Activated CD4-positive, alpha-beta memory T cell treated with anti-CD3 and anti-CD28 coated beads for 36 hours (primary cell): Measurements from ENCODE around the gene C11orf24. TPM values are rescaled to one million over a fixed set of nuclear protein-coding genes. Genes with fewer than 3 reads are reported as not detected.
A peak's percentile ranks its signal among the peaks of the same experiment; 100 is the strongest.

Experiments used
- CTCF ChIA-PET: fragments of 350-600 bp; sonication (Branson Sonifier 250); formaldehyde crosslinking; loops from one replicate; lab custom pipeline; 2021; ENCODE audit warnings: antibody characterized with exemption, inconsistent platforms; lab: Charles Lee
- POLR2A ChIA-PET: fragments of 350-600 bp; sonication (Branson Sonifier 250); formaldehyde crosslinking; loops from one replicate; lab custom pipeline; 2021; ENCODE audit warnings: antibody characterized with exemption; lab: Charles Lee
- DNase-seq: peaks from one replicate; pipeline ENCODE4 v3.0.0-alpha.2; 2020
- H3K27ac Mint-ChIP-seq: one replicate; pipeline ENCODE4 v1.8.0; 2021; ENCODE audit warnings: mixed read lengths
- H3K27me3 Mint-ChIP-seq: one replicate; pipeline ENCODE4 v1.8.0; 2021; ENCODE audit warnings: mixed read lengths
- H3K36me3 Mint-ChIP-seq: one replicate; pipeline ENCODE4 v1.8.0; 2021; ENCODE audit warnings: mixed read lengths
- H3K4me1 Mint-ChIP-seq: one replicate; pipeline ENCODE4 v1.8.0; 2021; ENCODE audit warnings: low read depth, mixed read lengths
- H3K4me3 Mint-ChIP-seq: one replicate; pipeline ENCODE4 v1.8.0; 2021; ENCODE audit warnings: mild to moderate bottlenecking, mixed read lengths
- H3K9me3 Mint-ChIP-seq: one replicate; pipeline ENCODE4 v1.8.0; 2021; ENCODE audit warnings: mixed read lengths
- intact Hi-C: fragments of 100-400 bp; cut with micrococcal nuclease; formaldehyde crosslinking; loops from one replicate; pipeline ENCODE4 v1.15.1; 2023
- total RNA-seq, 2 experiments: library from RNA; stranded (reverse); gene quantifications; one replicate each; pipeline ENCODE4 v1.2.3, GENCODE V29; 2021

Gene C11orf24
- total RNA-seq, 2 experiments from 2014 or later: 28.0 to 28.9 TPM

DNA sequence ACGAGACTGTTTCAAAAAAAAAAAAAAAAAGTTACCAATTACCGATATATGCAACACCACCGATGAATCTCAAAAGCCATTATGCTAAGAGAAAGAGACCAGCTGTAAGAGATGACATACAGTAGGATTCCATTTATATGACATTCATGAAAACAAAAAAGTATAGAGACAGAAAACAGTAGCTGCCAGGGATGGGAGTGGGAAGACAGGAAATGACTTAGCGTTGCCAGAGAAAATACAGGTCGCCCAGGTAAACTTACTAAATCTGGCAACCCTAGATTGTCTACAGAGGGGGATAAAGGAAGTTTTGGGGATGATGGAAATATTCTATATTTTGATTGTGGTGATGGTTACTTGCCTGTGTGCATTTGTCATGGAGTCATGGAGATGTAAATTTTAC is 7.9 kb upstream of the C11orf24 start:
- H3K4me1 Mint-ChIP-seq: peaks cover 21% of the 10 kb centered on the region
- CTCF ChIA-PET: interaction anchor here (0.7 to 2.1 kb wide), 3 partner anchors 14 to 22 kb away, joined by 3 to 15 read pairs (median 4); no protein-coding TSS in a partner anchor
- no peak overlapping the region for H3K27ac Mint-ChIP-seq
- DNase-seq: no peak
- H3K36me3 Mint-ChIP-seq: peaks cover 2% of the 10 kb centered on the region
- no peak overlapping the region for H3K4me3 Mint-ChIP-seq
- peaks cover 5% of the 10 kb centered on the region for H3K27me3 Mint-ChIP-seq
- H3K9me3 Mint-ChIP-seq: peaks cover 5% of the 10 kb centered on the region
- POLR2A ChIA-PET: no interaction called here
- intact Hi-C loops: loop anchor here (10.0 kb wide), 1 partner anchor 65 kb away; the partner anchor contains the start of gene KMT5B

DNA sequence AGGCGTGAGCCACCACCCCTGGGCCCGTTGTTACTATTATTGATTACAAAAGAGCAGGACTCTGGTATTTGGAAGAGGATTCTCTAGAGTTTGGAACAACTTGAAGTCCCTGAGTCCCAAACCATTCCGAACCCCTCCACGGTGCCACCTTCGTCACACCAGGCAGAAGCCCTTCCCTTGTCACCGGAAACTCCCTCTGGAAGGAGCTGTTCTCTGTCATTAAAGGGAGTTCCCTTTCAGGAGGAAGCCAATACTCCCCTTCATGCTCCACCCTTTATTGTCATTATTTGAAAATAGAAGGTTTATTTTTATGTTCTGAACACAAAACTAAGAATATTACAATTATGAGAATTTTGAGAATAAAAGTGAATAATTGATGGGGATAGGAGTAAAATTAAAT is 5.1 kb upstream of the C11orf24 start:
- Mint-ChIP-seq H3K27ac (no peak overlapping the region), H3K4me1 (peaks cover 15% of the 10 kb centered on the region), H3K27me3 (peaks cover 1% of the 10 kb centered on the region), H3K4me3 (no peak overlapping the region), H3K9me3 (no peaks in the 10 kb centered on the region), H3K36me3 (peaks cover 2% of the 10 kb centered on the region)
- ChIA-PET CTCF (interaction anchor here (0.6 kb wide), 1 partner anchor 280 kb away, joined by 3 read pairs; no protein-coding TSS in a partner anchor), POLR2A (no interaction called here)
- no peak for DNase-seq
- intact Hi-C loops: loop anchor here (10.0 kb wide), 1 partner anchor 62 kb away; the partner anchor contains the start of gene KMT5B

DNA sequence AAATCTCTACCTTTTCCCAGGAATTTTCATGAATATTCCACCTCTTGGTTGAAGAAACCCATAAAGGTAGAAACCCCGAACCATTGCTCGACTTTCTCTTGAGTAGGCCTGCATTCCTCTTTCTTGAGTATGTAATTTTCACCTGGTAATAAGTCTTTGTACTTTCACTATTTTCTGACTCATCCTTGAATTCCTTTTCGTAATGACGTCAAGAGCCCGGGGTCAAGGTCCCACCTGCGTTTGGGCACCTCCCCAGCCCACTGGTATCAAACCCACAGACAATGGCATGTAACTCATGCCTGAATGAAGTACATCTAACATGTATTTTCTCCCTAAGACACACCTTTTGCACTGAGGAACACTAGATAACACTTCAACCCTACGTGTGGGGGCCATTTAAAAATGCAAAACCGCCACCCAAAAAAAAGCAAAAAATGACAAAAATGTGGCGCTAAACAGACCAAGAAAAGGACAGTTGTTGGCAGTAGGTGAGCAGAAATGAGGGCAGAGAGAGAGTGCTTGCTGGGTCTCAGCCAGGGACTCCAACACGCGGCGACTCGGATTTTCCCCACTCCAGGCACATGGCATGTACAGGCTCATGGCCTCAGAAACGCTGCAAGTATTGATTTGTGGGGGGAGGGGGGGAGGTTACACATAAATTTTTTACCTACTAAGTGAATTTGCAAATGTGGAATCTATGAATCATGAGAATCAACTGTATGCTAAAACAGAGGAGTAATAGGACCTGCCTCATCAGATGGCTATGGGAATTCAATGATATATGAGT is 4.1 kb upstream of the C11orf24 start:
- CTCF ChIA-PET: no interaction called here
- intact Hi-C loops: loop anchor here (10.0 kb wide), 1 partner anchor 61 kb away; the partner anchor contains the start of gene KMT5B
- Mint-ChIP-seq H3K27ac (no peak overlapping the region), H3K36me3 (peaks cover 2% of the 10 kb centered on the region), H3K4me3 (no peak overlapping the region), H3K4me1 (peaks cover 13% of the 10 kb centered on the region), H3K27me3 (peaks cover 1% of the 10 kb centered on the region), H3K9me3 (no peaks in the 10 kb centered on the region)
- no peak for DNase-seq
- POLR2A ChIA-PET: no interaction called here

DNA sequence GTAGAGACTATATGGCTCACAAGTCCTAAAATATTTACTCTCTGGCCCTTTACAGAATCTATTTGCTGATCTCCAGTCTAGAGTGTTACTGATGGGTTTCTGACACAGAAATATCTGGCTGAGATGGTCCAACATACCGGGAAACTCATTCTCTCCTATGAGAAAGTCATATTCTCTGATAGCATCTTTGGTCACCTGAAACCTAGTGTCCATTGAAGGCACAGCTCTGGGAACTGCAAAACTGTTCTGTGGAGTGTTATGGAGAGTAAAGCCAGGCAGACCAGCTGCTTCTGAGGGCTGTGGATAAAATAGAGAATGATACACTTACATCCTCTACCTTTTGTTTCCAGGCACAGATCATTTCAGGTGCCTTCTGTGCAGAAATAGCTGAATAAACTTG is 2.5 kb upstream of the C11orf24 start:
- peaks cover 22% of the 10 kb centered on the region for H3K4me1 Mint-ChIP-seq
- peaks cover 2% of the 10 kb centered on the region for H3K36me3 Mint-ChIP-seq
- intact Hi-C loops: loop anchor here (5.0 to 10.0 kb wide), 2 partner anchors 60 to 188 kb away; partner anchors contain the start of genes KMT5B and PPP6R3
- H3K27ac Mint-ChIP-seq: no peak overlapping the region
- no peak for DNase-seq
- CTCF ChIA-PET: interaction anchor here (0.7 to 1.2 kb wide), 3 partner anchors 22 to 27 kb away, joined by 3 to 4 read pairs (median 4); no protein-coding TSS in a partner anchor
- no peaks in the 10 kb centered on the region for H3K9me3 Mint-ChIP-seq
- H3K27me3 Mint-ChIP-seq: no peaks in the 10 kb centered on the region
- H3K4me3 Mint-ChIP-seq: no peak overlapping the region
- POLR2A ChIA-PET: no interaction called here

DNA sequence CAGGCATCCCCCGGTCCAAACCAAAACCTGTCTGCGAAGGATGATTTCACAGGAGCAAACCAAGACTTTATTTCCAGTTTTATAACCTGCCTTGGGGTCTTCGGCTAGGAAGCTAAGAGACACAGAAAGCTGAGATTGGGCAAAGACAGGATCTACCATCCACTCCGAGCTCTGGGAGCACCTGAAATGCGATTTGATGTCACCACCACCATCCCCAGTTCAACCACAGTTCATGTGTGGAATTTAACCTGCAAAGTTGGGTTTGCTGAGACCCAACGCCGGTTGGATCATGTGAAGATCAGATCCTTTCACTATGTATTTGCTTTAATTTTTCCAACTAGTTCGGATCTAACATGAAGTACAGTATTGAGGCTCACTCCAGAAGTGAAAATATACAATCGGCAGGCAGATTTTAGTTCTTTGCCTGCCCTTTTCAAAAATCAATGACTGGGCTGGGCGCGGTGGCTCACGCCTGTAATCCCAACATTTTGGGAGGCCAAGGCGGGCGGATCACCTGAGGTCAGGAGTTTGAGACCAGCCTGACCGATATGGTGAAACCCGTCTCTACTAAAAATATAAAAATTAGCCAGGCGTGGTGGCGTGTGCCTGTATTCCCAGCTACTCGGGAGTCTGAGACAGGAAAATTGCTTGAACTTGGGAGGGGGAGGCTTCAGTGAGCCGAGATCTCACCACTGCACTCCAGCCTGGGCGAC is 1.4 kb upstream of the C11orf24 start:
- H3K27me3 Mint-ChIP-seq: no peaks in the 10 kb centered on the region
- no peaks in the 10 kb centered on the region for H3K9me3 Mint-ChIP-seq
- DNase-seq: no peak
- POLR2A ChIA-PET: interaction anchor here (1.0 to 1.6 kb wide), 2 partner anchors 24 to 183 kb away, joined by 3 to 8 read pairs; no protein-coding TSS in a partner anchor
- peak overlapping the region; percentile 97 for H3K4me3 Mint-ChIP-seq
- H3K4me1 Mint-ChIP-seq: peaks cover 24% of the 10 kb centered on the region
- peaks cover 2% of the 10 kb centered on the region for H3K36me3 Mint-ChIP-seq
- no peak overlapping the region for H3K27ac Mint-ChIP-seq
- CTCF ChIA-PET: interaction anchor here (1.5 to 3.5 kb wide), 3 partner anchors 11 to 115 kb away, joined by 3 to 28 read pairs (median 5); no protein-coding TSS in a partner anchor
- intact Hi-C loops: loop anchor here (5.0 to 10.0 kb wide), 2 partner anchors 58 to 189 kb away; partner anchors contain the start of genes KMT5B and PPP6R3

DNA sequence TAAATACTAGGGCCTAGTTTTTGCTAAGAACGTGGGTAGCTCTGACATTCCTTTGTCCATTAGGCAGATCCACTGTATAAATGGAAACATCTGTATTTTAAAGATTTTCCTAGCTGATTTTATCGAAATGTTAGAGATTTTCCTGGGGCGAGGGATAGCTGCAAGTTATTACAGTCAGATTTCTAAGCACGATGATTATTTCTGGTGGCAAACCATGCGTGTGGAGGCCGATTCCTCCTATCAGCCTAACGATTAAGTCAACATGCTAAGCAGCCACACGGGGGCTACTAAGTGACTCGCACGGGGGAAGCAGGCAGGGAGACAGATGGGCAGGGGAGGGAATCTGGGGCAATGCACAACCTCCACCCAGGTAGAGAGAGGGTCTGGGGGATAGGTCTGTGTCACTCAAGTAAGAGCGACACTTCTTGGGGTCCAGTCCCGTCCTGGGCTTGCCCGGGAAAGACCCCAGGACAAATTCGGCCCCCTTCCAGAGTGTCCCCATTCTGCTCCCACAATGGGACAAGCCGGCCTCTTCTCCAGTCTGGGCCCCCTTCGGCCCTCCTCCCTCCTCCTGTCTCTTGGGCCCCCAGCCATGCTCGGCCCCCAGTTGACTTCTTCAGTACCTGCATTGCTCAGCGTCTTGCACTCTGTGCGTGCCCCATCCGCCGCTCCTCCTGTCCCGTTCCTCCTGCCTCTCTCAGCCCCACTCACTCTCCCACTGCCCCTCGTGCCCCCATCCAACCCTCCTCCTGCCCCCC is 571 bp downstream of the C11orf24 start:
- peak; percentile 66 for DNase-seq
- POLR2A ChIA-PET: interaction anchor here (0.9 to 1.9 kb wide), 4 partner anchors 13 to 40 kb away, joined by 3 to 8 read pairs (median 5); no protein-coding TSS in a partner anchor

DNA sequence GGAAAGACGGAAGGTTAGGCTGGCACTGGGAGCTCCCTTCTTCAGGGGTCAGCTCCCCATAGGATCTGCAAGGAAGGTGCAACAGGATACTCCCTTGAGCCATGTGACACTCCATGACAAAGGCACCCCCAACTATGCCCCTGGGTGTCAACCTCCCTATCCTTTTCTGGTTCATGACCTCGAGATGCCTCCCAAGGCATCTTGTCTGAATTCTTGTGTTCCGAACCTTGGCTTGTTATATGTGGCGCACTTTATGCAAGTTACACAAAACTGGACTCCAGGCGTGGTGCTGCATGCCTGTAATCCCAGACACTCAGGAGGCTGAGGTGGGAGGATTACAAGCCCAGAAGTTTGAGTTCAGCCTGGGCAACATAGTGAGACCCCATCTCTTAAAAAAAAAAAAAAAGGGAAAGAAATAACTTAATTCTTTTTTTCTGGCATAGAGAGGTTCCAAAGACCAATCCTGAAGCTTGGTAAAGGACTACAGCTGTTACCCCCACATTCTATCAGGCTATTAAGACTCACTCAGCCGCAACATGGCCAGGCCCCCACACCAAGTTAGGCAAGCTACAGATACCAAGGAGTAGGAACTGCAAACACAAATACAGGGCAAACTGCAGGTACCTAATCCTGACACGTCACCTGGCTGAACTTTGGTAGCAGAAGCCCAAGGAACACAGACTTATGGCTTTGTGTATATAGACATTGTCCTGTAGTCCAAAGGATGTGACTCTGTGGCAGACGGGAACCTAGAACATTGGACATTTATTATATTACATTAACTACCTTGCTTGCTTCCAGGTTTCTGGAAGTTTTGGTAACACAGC is 1.4 kb downstream of the C11orf24 start:
- Mint-ChIP-seq H3K9me3 (no peaks in the 10 kb centered on the region), H3K27ac (no peak overlapping the region), H3K4me3 (peak overlapping the region; percentile 97), H3K4me1 (peaks cover 22% of the 10 kb centered on the region), H3K36me3 (peaks cover 6% of the 10 kb centered on the region), H3K27me3 (no peaks in the 10 kb centered on the region)
- intact Hi-C loops: loop anchor here (1.0 to 10.0 kb wide), 3 partner anchors 27 to 192 kb away; partner anchors contain the start of genes KMT5B and PPP6R3
- POLR2A ChIA-PET: interaction anchor here (1.9 kb wide), 1 partner anchor 13 kb away, joined by 5 read pairs; no protein-coding TSS in a partner anchor
- DNase-seq: no peak
- CTCF ChIA-PET: interaction anchor here (0.6 to 3.5 kb wide), 7 partner anchors 12 to 191 kb away, joined by 3 to 46 read pairs (median 3); no protein-coding TSS in a partner anchor

More for the DNA sequence above, 571 bp downstream of the C11orf24 start:
- CTCF ChIA-PET: interaction anchor here (0.6 to 3.5 kb wide), 10 partner anchors 12 to 191 kb away, joined by 3 to 46 read pairs (median 3); no protein-coding TSS in a partner anchor
- Mint-ChIP-seq H3K9me3 (no peaks in the 10 kb centered on the region), H3K36me3 (peaks cover 6% of the 10 kb centered on the region), H3K4me3 (peak overlapping the region; percentile 97), H3K4me1 (peaks cover 24% of the 10 kb centered on the region), H3K27ac (peak overlapping the region; percentile 86), H3K27me3 (no peaks in the 10 kb centered on the region)
- intact Hi-C loops: loop anchor here (1.0 to 10.0 kb wide), 3 partner anchors 26 to 191 kb away; partner anchors contain the start of genes KMT5B and PPP6R3

DNA sequence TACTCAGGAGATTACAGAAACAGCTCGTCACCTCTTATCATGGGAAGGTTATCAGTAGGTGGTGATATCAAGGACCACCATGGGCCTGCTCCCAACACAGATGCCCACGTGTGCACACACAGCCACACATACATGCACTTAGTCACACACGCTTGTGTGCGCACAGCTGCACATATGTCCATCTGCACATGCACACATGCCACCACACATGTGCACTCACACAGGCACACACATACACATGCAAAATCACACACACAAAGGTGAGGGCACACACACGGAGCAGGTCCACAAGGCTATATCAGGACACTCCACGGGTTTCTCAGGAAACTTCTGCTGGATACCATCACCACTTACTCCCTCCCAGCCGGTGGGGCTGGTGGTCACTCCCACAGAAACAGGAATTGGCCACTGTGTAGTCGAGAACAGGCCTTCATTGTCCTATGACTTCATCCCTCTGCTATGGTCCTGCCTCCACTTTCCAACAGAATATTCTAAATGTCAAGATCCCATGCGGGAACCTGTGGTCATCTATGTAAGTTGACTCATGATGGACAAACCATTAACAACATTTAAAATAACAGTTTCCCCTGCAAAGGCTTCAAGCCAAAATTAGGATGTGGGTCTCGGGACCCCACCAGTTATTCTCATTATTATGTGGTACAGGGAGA is 2.2 kb downstream of the C11orf24 start:
- DNase-seq: no peak
- intact Hi-C loops: loop anchor here (5.0 to 10.0 kb wide), 2 partner anchors 55 to 193 kb away; partner anchors contain the start of genes KMT5B and PPP6R3
- no peak overlapping the region for H3K4me3 Mint-ChIP-seq
- POLR2A ChIA-PET: no interaction called here
- H3K9me3 Mint-ChIP-seq: no peaks in the 10 kb centered on the region
- CTCF ChIA-PET: interaction anchor here (2.7 kb wide), 1 partner anchor 28 kb away, joined by 46 read pairs; no protein-coding TSS in a partner anchor
- H3K36me3 Mint-ChIP-seq: peaks cover 11% of the 10 kb centered on the region
- H3K27me3 Mint-ChIP-seq: no peaks in the 10 kb centered on the region
- no peak overlapping the region for H3K27ac Mint-ChIP-seq
- H3K4me1 Mint-ChIP-seq: peaks cover 22% of the 10 kb centered on the region

DNA sequence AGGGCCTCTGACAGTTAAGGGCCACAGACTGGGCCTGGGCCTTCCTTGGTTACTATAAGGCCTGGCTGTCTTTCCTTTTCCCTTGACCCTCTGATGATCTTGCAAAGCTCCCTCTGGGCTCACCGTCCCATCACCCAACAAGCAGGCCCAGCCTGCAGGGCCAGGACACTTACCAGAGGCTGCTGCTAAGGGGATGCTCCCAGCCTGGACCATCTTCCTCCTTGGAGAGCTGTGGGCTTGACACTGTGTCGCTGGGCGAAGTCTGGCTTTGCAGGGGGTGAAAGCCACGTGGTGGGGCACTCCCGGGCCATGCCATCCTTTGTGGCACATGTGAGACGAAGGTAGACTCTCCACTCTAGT is 3.9 kb downstream of the C11orf24 start:
- Mint-ChIP-seq H3K27ac (no peak overlapping the region), H3K4me1 (peaks cover 20% of the 10 kb centered on the region), H3K9me3 (no peaks in the 10 kb centered on the region), H3K27me3 (no peaks in the 10 kb centered on the region), H3K36me3 (peaks cover 15% of the 10 kb centered on the region), H3K4me3 (no peak overlapping the region)
- intact Hi-C loops: no loop called here
- POLR2A ChIA-PET: no interaction called here
- no peak for DNase-seq
- CTCF ChIA-PET: interaction anchor here (3.6 kb wide), 1 partner anchor 10 kb away, joined by 21 read pairs; no protein-coding TSS in a partner anchor
